Rectal smooth muscle tissue (tissue), 1 donor: Measurements from ENCODE around the gene TMEFF1.

ENCODE experiments used
- H3K27ac ChIP-seq: one replicate; pipeline ENCODE4 v1.7.0; 2013; ENCODE audit warnings: low read depth, low read length, inconsistent platforms
- H3K27me3 ChIP-seq: one replicate; pipeline ENCODE4 v1.7.0; 2013; ENCODE audit warnings: low read length; ENCODE audit not compliant: control insufficient read depth, insufficient read depth
- H3K36me3 ChIP-seq: one replicate; pipeline ENCODE4 v1.7.0; 2013; ENCODE audit warnings: low read length; ENCODE audit not compliant: control insufficient read depth, insufficient read depth
- H3K4me1 ChIP-seq: one replicate; pipeline ENCODE4 v1.7.0; 2013; ENCODE audit warnings: low read length; ENCODE audit not compliant: control insufficient read depth, insufficient read depth
- H3K4me3 ChIP-seq: one replicate; pipeline ENCODE4 v1.7.0; 2013; ENCODE audit warnings: low read length
- H3K9ac ChIP-seq: one replicate; pipeline ENCODE4 v1.7.0; 2013; ENCODE audit warnings: low read length

The TMEFF1 gene

GRCh38 chr9:100586093-100586492 lies 113.1 kb downstream of the TMEFF1 start:
- Histone ChIP-seq H3K36me3 (no peaks in the 10 kb centered on the region), H3K4me3 (no peak overlapping the region), H3K9ac (no peak overlapping the region), H3K4me1 (no peaks in the 10 kb centered on the region), H3K27me3 (no peaks in the 10 kb centered on the region), H3K27ac (no peak overlapping the region)

DNA sequence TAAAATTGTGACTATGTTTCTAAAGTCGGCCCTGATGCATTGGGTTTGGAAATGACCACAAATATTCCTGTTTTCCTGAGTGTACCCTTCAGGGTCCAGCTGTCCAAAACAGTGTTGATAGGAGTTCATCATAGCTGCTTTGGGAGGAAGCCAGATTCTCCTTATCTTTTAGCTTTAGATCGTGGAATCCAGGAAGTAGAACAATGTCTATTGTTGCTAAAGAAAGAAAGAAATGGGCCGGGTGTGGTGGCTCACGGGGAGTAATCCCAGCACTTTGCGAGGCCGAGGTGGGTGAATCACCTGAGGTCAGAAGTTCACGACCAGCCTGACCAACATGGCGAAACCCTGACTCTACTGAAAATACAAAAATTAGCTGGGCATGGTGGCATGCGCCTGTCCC lies 114.4 kb downstream of the TMEFF1 start:
- H3K36me3 ChIP-seq: no peaks in the 10 kb centered on the region
- H3K27ac ChIP-seq: no peak overlapping the region
- H3K4me3 ChIP-seq: no peak overlapping the region
- no peak overlapping the region for H3K9ac ChIP-seq
- H3K4me1 ChIP-seq: no peaks in the 10 kb centered on the region
- H3K27me3 ChIP-seq: no peaks in the 10 kb centered on the region

GRCh38 chr9:100589582-100589981 lies 116.6 kb downstream of the TMEFF1 start:
- no peaks in the 10 kb centered on the region for H3K27me3 ChIP-seq
- no peak overlapping the region for H3K4me3 ChIP-seq
- no peak overlapping the region for H3K9ac ChIP-seq
- H3K4me1 ChIP-seq: no peaks in the 10 kb centered on the region
- no peak overlapping the region for H3K27ac ChIP-seq
- no peaks in the 10 kb centered on the region for H3K36me3 ChIP-seq

DNA sequence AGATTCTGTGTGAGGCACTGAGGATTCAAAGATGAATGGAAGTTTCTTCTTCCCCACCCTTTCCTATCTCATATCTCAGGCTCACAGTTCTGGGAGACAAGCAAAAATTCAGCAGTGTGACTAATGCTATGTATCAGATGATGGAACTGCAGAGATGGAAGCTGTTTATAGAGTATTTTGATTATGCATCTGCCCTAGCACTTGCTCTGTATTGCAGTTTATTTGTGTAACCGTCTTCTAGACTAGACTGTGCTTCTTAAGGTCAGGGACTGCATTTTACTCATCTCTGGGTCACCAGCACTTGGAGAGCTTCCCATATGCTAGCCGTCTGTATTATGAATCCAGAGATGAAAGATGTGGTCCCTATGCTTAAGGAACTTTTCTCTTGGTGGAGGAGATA lies 117.5 kb downstream of the TMEFF1 start:
- Histone ChIP-seq H3K4me3 (no peak overlapping the region), H3K9ac (no peak overlapping the region), H3K4me1 (no peaks in the 10 kb centered on the region), H3K36me3 (no peaks in the 10 kb centered on the region), H3K27ac (no peak overlapping the region), H3K27me3 (no peaks in the 10 kb centered on the region)

DNA sequence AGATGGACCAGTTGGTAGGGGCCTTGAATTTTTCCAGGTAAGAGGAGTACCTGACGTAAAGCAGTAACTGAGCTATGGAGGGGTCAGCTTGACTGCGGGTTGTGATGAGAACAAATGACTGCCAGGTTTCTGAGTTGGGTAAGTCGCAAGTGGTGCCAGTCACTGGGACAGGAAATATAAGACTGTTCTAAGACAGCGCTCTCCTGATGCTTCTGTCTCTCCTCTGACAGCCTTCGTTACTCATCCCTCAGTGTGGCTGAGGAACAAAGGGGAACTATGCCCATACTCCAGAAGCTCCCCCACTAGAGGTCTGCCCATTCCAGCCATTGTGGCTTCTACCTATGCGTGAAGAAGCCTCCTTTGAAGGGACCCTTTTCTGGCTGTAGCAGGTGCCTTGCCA lies 118.2 kb downstream of the TMEFF1 start:
- H3K27me3 ChIP-seq: no peaks in the 10 kb centered on the region
- no peaks in the 10 kb centered on the region for H3K36me3 ChIP-seq
- no peak overlapping the region for H3K9ac ChIP-seq
- H3K4me1 ChIP-seq: no peaks in the 10 kb centered on the region
- H3K4me3 ChIP-seq: no peak overlapping the region
- no peak overlapping the region for H3K27ac ChIP-seq

- H3K27ac ChIP-seq: no peak overlapping the region
Observed at GRCh38 chr9:100591639-100592412, 118.9 kb downstream of the TMEFF1 start.

DNA sequence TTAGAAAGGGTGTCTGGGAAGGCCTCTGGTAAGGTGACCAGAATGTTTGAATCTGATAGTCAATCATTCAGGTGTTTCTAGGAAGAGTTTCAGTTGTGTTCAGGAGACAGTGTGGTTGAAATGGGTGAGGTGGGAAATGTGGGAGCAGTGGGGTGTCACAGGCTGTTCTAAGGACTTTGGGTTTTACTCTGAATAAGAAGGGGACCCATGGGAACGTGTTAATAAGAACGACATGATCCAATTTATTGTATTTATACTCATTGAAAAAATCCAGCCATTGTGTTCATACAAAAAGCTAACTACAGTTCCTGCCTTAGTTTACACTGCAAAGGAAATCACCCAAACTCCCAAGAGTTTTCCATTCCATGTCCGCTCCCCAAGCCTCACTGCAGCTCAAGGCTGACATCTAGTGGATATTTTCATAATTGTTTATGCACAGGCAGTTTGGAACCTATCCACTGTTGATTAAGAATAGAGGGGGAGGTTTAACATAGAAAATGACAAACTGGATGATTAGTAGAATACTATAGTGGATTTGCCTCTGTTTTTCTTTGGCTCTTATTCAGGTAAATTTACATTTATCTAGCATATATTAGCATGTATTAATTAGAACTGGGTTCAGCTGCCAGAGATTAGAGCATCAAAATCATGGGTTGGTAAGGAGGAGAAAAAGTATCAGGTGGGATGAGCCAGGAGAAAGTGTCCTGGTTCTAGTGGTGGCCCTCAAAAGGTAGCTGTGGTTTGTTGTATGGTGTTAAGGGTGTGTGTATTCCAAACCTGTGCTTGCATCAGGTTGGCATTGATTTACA lies 122.6 kb downstream of the TMEFF1 start:
- Histone ChIP-seq H3K27me3 (no peaks in the 10 kb centered on the region), H3K9ac (no peak overlapping the region), H3K4me3 (no peak overlapping the region), H3K27ac (no peak overlapping the region), H3K4me1 (peaks cover 3% of the 10 kb centered on the region), H3K36me3 (no peaks in the 10 kb centered on the region)

More at GRCh38 chr9:100591639-100592412, 118.9 kb downstream of the TMEFF1 start:
- H3K27me3 ChIP-seq: no peaks in the 10 kb centered on the region
- no peak overlapping the region for H3K4me3 ChIP-seq
- H3K36me3 ChIP-seq: no peaks in the 10 kb centered on the region
- H3K9ac ChIP-seq: no peak overlapping the region
- no peaks in the 10 kb centered on the region for H3K4me1 ChIP-seq

DNA sequence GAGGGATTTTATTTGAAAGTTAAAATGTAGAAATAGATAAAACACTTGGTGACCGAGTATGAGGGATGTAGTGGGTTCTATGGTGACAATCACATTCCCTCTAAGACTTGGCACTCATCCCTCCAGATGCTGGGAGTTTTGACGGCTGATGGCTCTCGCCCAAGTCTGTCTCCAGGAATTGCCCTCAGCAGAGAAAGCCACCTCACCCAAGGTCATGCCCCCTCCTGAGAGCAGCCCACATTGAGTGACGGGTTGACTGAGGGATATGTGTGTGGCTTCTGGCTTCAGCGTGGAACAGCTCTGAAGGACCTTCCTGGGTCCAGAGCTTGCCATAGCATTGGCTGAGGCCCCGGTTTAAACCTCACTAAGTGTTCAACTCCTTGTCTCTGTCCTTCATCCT lies 124.3 kb downstream of the TMEFF1 start:
- no peaks in the 10 kb centered on the region for H3K36me3 ChIP-seq
- peaks cover 3% of the 10 kb centered on the region for H3K4me1 ChIP-seq
- H3K27me3 ChIP-seq: no peaks in the 10 kb centered on the region
- H3K4me3 ChIP-seq: no peak overlapping the region
- H3K9ac ChIP-seq: no peak overlapping the region
- no peak overlapping the region for H3K27ac ChIP-seq

DNA sequence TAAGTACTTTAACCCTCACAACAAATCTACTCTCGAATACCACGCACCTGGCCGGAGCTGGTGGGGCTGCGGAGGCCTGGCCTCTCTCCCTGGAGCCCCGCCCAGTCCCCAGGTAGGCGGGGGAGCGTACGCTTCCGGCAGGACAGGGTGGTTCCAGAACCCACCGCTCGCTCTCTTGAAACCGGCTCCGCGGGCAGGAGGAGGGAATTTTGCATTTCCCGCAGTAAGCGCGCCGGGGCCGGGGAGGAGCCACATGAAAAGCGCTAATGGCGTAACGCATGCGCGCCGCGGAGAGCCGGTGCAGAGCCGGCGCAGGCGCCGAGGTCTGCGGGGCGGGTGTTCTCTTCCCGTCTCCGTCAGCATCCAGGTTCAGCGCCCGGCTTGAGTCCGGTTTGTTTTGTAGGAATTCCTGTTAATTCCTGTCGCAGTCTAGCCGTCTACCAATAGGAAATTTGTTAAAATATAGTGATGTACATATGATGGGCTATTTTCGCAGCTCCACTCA lies 125.7 kb downstream of the TMEFF1 start:
- no peak overlapping the region for H3K9ac ChIP-seq
- no peaks in the 10 kb centered on the region for H3K36me3 ChIP-seq
- no peaks in the 10 kb centered on the region for H3K27me3 ChIP-seq
- H3K27ac ChIP-seq: no peak overlapping the region
- H3K4me1 ChIP-seq: peaks cover 3% of the 10 kb centered on the region
- H3K4me3 ChIP-seq: peak overlapping the region; percentile 71

DNA sequence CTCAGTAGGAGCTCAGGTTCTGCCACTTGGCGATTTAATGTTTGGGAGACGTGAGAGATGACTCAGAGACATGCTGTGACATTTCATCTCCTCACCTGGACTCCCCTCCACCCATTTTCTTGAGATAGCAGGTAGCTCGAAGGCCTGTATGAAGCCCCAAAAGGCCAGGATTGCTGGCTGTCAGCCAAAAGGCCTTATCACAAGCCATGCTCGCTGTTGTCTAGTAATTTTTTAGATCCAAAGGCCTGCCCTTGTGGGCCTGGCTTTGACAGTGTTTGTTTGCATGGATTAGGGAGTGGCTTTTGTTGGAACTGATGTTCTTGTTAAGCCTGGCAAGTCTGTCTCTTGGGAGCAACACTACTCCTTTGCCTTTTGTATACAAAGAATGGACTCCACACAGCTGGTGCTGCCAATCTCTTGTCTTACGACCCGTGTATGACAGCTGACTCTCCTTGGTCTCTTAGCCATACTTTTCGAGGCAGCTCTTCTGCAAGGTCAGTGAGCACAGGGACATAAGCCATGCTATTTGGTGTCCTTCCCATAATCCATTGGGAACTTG lies 127.7 kb downstream of the TMEFF1 start:
- Histone ChIP-seq H3K4me1 (peaks cover 3% of the 10 kb centered on the region), H3K9ac (no peak overlapping the region), H3K4me3 (no peak overlapping the region), H3K27me3 (no peaks in the 10 kb centered on the region), H3K27ac (no peak overlapping the region), H3K36me3 (no peaks in the 10 kb centered on the region)

DNA sequence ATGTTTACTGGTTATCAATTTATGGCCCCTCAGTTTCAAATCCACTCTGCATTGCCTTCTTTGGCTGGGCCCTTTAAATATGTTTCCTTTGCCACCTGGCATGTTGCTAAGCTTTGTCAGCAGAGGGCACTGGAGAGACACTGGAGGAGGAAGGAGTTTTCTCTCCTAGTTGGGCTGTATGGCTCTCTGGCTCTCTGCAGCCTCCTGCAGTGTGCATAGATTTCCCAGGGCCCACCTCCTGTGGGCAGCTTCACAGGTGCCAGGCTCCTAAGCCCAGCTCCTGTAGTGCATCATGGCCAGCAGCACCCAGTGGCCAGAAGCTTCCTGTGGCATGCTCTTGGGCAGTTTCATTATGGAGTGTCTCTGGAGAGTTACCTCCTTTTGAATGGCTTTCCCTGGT lies 128.3 kb downstream of the TMEFF1 start:
- no peak overlapping the region for H3K9ac ChIP-seq
- H3K36me3 ChIP-seq: no peaks in the 10 kb centered on the region
- H3K4me1 ChIP-seq: peaks cover 3% of the 10 kb centered on the region
- no peaks in the 10 kb centered on the region for H3K27me3 ChIP-seq
- H3K27ac ChIP-seq: no peak overlapping the region
- H3K4me3 ChIP-seq: no peak overlapping the region

DNA sequence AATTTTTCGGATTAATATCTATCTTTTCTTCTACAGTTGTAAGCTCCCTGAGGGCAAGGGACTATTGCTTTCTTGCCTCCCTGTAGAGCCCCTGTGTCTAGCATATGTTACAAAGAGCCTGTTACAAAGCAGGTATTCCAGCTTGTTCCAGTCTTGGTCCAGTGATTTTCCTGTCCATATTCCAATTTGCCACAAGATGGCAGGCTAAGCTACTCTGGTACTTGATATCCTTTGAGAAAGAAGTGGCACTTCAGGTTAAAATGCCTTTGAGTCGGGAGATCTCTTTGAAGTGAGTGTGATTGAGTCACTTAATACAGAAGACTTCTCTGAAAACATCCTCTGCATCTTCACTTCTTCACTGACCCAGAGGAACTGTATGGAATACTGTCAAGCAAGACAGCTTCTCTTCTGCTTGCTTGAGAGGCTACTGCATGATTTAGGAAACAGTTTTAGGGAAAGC lies 129.4 kb downstream of the TMEFF1 start:
- H3K27ac ChIP-seq: no peak overlapping the region
- no peaks in the 10 kb centered on the region for H3K36me3 ChIP-seq
- no peaks in the 10 kb centered on the region for H3K27me3 ChIP-seq
- peaks cover 3% of the 10 kb centered on the region for H3K4me1 ChIP-seq
- no peak overlapping the region for H3K4me3 ChIP-seq
- no peak overlapping the region for H3K9ac ChIP-seq
